ENCODE measurements around the gene MBOAT2.

DNA sequence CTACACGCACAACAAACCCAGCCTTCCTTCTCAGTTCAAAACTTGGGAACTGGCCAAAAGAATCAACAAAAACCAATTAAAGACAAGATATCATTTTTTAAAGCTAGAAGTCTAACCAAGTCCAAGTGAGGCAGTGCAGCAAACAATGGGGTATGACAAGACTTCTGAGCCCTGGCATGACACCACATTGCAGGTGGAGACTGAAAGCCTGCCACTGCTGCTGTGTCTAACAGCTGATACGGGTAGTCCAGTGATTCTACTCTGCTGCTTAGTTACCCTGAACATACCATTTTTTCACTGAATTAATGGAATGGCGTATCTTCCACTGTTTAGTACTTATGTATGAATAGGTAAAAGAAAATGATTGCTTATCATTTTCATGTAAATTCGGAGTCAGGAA, 118.7 kb downstream of the MBOAT2 start:
- TF ChIP-seq EZH2 (IDR thresholded peaks at IDR 0.05; ENCODE audit: insufficient read depth, poor library complexity, severe bottlenecking) (no peak), EZH2phosphoT487 (IDR thresholded peaks at IDR 0.05; ENCODE audit: insufficient read depth, low read depth) (no peak)
